AG09319 (cell line): ENCODE measurements around the gene RAB24.

Experiments used
- DNase-seq: peaks from one replicate; pipeline ENCODE4 v3.0.0-alpha.2; 2010; ENCODE audit warnings: low read depth; ENCODE audit errors: extremely low read depth
- CTCF ChIP-seq: IDR thresholded peaks from 2 replicates; pipeline ENCODE4 v1.5.1; 2011; ENCODE audit warnings: low read depth, mild to moderate bottlenecking, inconsistent platforms, low read length, moderate library complexity

Gene RAB24

GRCh38 chr5:177303925-177304391 lies 439 bp upstream of the RAB24 start:
- no peak for DNase-seq
- no peak for TF ChIP-seq CTCF

- no peak for DNase-seq
- no peak for TF ChIP-seq CTCF
Observed at GRCh38 chr5:177302354-177303110, 987 bp downstream of the RAB24 start.

- no peak for DNase-seq
- no peak for TF ChIP-seq CTCF
Observed at GRCh38 chr5:177301503-177302165, 1.9 kb downstream of the RAB24 start.

GRCh38 chr5:177300951-177301350 lies 2.6 kb downstream of the RAB24 start:
- no peak for TF ChIP-seq CTCF
- no peak for DNase-seq

GRCh38 chr5:177300236-177300880 lies 3.2 kb downstream of the RAB24 start:
- TF ChIP-seq CTCF: peak; percentile 25
- DNase-seq: no peak

- TF ChIP-seq CTCF: no peak
- DNase-seq: no peak
Observed at GRCh38 chr5:177299697-177300096, 3.8 kb downstream of the RAB24 start.

- DNase-seq: no peak
- TF ChIP-seq CTCF: no peak
Observed at GRCh38 chr5:177297922-177298321, 5.6 kb downstream of the RAB24 start.
